Measurements from ENCODE around the gene STAMBP.

Gene STAMBP

GRCh38 chr2:73896362-73897239 is 67.8 kb downstream of the STAMBP start:
- TF ChIP-seq, protein P1, sequence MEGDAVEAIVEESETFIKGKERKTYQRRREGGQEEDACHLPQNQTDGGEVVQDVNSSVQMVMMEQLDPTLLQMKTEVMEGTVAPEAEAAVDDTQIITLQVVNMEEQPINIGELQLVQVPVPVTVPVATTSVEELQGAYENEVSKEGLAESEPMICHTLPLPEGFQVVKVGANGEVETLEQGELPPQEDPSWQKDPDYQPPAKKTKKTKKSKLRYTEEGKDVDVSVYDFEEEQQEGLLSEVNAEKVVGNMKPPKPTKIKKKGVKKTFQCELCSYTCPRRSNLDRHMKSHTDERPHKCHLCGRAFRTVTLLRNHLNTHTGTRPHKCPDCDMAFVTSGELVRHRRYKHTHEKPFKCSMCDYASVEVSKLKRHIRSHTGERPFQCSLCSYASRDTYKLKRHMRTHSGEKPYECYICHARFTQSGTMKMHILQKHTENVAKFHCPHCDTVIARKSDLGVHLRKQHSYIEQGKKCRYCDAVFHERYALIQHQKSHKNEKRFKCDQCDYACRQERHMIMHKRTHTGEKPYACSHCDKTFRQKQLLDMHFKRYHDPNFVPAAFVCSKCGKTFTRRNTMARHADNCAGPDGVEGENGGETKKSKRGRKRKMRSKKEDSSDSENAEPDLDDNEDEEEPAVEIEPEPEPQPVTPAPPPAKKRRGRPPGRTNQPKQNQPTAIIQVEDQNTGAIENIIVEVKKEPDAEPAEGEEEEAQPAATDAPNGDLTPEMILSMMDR (IDR thresholded peaks at IDR 0.05; ENCODE audit: insufficient read depth, low read length, poor library complexity, severe bottlenecking) = no peak
- no peak for TF ChIP-seq EZH2phosphoT487 (conservative IDR thresholded peaks at IDR 0.05; ENCODE audit: low read length)
- Histone ChIP-seq H3K27me3 (ENCODE audit: low read length) (no peaks in the 10 kb centered on the region), H4K20me1 (ENCODE audit: low read depth, low read length) (no peaks in the 10 kb centered on the region), H3K4me3 (ENCODE audit: insufficient read depth, low read length, poor library complexity, severe bottlenecking) (no peak overlapping the region), H3K79me2 (ENCODE audit: insufficient read depth, low read length) (no peaks in the 10 kb centered on the region), H3K36me3 (ENCODE audit: low read length) (no peaks in the 10 kb centered on the region), H3K9me2 (replicated peaks; ENCODE audit: insufficient read depth, low read length) (no peaks in the 10 kb centered on the region), H3K4me2 (ENCODE audit: low read depth, low read length, poor library complexity, severe bottlenecking) (no peak overlapping the region), H3K27ac (ENCODE audit: low read depth, low read length) (no peak overlapping the region), H3K9me3 (ENCODE audit: insufficient read depth, low read length) (no peaks in the 10 kb centered on the region), H3F3A (ENCODE audit: insufficient read depth) (no peaks in the 10 kb centered on the region), H3K9ac (ENCODE audit: low read length) (no peak overlapping the region), H2AFZ (ENCODE audit: low read depth, low read length, severe bottlenecking) (no peak overlapping the region)

- Histone ChIP-seq H2AFZ (ENCODE audit: low read depth, low read length, severe bottlenecking) (no peak overlapping the region), H3K27ac (ENCODE audit: low read depth, low read length) (no peak overlapping the region), H3K4me2 (ENCODE audit: low read depth, low read length, poor library complexity, severe bottlenecking) (no peak overlapping the region), H3K9me3 (ENCODE audit: insufficient read depth, low read length) (no peaks in the 10 kb centered on the region), H3K9me2 (replicated peaks; ENCODE audit: insufficient read depth, low read length) (no peaks in the 10 kb centered on the region), H3F3A (ENCODE audit: insufficient read depth) (no peaks in the 10 kb centered on the region), H3K9ac (ENCODE audit: low read length) (no peak overlapping the region), H3K79me2 (ENCODE audit: insufficient read depth, low read length) (no peaks in the 10 kb centered on the region), H4K20me1 (ENCODE audit: low read depth, low read length) (no peaks in the 10 kb centered on the region), H3K4me3 (ENCODE audit: insufficient read depth, low read length, poor library complexity, severe bottlenecking) (no peak overlapping the region), H3K27me3 (ENCODE audit: low read length) (no peaks in the 10 kb centered on the region), H3K36me3 (ENCODE audit: low read length) (no peaks in the 10 kb centered on the region)
- no peak for TF ChIP-seq EZH2phosphoT487 (conservative IDR thresholded peaks at IDR 0.05; ENCODE audit: low read length)
- TF ChIP-seq, protein P1 (IDR thresholded peaks at IDR 0.05; ENCODE audit: insufficient read depth, low read length, poor library complexity, severe bottlenecking) = no peak
Measured at GRCh38 chr2:73897240-73897583, 68.5 kb downstream of the STAMBP start.

DNA sequence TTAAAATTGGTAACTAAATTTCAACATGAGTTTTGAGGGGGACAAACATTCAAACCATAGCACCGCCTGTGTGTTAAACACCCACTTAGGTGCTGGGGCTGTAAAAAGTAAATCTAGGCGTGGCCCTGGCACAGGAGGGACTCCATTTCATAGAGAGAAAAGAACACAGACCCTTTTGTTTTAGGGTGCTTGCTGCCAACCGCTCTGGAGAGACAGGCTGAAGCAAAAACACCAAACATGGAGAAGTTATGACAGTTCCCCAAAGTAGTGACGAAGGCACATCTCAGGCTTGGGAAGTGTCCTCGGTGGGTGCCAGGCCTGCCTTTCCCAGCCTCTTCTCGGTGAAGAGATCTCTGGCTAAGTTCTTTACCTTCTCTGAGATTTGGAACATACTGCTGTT is 69.2 kb downstream of the STAMBP start:
- Histone ChIP-seq H3K4me2 (ENCODE audit: low read depth, low read length, poor library complexity, severe bottlenecking) (no peak overlapping the region), H3K27ac (ENCODE audit: low read depth, low read length) (no peak overlapping the region), H3K9me3 (ENCODE audit: insufficient read depth, low read length) (no peaks in the 10 kb centered on the region), H2AFZ (ENCODE audit: low read depth, low read length, severe bottlenecking) (no peak overlapping the region), H3K4me3 (ENCODE audit: insufficient read depth, low read length, poor library complexity, severe bottlenecking) (no peak overlapping the region), H3K9me2 (replicated peaks; ENCODE audit: insufficient read depth, low read length) (no peaks in the 10 kb centered on the region), H4K20me1 (ENCODE audit: low read depth, low read length) (no peaks in the 10 kb centered on the region), H3K27me3 (ENCODE audit: low read length) (no peaks in the 10 kb centered on the region), H3F3A (ENCODE audit: insufficient read depth) (no peaks in the 10 kb centered on the region), H3K36me3 (ENCODE audit: low read length) (no peaks in the 10 kb centered on the region), H3K79me2 (ENCODE audit: insufficient read depth, low read length) (no peaks in the 10 kb centered on the region), H3K9ac (ENCODE audit: low read length) (no peak overlapping the region)
- TF ChIP-seq, protein P1 (IDR thresholded peaks at IDR 0.05; ENCODE audit: insufficient read depth, low read length, poor library complexity, severe bottlenecking) = no peak
- no peak for TF ChIP-seq EZH2phosphoT487 (conservative IDR thresholded peaks at IDR 0.05; ENCODE audit: low read length)

Data from SU-DHL-6 (cell line).